Fibroblast of upper back skin (primary cell): ENCODE results near the gene STRADA.

Source experiments
- DNase-seq: peaks from one replicate; pipeline ENCODE4 v3.0.0-alpha.2; 2013

STRADA gene

DNA sequence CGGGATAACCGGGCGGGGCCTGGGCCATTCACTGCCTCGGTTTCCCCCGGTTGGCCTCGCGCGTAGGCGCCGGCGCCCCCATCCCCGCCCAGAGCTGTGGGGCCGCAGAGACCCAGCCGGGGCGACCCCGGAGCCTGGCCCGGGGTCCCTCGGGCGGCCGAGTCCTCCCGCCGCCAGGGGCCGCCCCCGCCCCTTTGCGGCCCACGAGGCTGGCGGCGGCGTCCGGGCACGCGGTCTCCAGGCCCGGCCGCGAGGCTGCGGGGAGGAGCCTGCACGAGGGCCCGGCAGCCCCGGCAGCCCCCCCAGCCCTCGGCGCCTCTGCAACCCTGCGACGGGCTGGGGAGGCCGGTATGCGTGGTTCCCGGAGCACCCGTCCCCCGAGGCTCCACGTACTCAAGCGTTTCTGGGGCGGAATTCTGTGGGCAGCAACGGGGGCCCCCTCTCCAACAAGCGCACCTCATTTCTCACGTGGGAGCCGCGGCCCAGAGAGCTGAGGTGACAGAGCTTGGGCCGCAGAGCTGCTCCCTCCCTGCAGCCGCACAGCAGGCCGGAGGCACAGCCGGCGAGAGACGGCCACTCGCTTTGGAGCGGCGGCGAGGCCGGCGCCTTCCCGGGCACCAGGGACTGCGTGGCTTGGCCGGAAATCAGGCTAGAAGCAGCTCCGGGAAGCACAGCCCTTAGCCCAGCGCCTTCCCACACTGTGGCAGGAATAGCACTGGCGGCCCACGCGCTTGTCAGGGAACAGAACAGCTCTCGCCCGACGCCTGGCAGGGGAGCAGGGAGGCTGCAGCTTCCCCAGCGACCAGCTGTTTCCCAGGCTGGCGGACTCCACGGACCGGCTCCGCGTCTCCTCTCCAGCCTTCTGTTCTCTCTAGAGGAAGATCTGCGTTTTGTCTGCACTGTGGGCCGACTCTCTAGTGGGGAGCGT, 40.8 kb downstream of the STRADA start:
- DNase-seq: peak; percentile 49

DNA sequence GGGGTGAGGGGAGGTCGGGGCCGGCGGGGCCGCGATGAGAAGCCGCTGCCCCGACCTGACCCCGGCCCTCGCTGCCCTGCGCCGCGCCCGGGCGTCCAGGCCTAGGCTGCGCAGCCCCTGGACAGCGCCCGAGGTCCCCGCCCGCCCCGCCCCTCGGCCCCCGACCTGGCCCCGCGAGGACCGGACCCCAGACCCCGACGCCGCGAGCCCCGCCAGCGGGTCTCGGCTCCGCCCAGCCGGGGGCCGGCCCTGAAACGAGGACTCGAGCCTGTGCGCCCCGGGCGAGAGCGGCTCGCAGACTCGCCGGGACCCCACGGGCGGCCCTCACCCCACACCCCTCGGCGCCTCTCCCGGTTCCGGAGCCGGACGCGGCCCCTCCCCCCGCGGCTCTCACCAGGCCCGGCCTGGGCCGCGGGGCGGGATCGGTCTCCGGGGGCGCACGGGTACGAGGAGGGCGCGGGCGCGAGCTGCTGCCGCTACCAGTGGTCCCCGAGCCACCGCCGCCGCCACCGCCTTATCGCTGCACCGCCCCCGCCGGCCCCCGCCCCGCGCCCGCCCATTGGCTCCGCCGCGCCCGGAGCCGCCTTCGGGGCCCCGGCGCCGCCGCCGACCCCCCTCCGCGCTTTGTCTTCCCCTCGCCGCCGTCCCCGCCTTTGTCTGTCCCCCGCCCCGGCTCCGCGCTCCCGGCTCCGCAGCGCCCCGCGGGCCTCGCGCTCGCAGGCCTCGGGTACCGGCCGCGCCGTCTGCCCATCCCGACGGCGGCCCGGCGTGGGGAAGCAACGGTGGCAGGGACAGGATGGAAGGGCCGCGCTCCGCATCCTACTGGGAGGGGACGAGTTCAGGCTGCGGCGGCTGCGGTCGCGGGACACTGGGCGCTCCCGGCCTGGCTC, 41.7 kb downstream of the STRADA start, which contains the start of gene LIMD2:
TSS of gene LIMD2 (minus strand) at position 488 of the 890 bp plus-strand sequence. CDS start 827 bp downstream, outside the sequence.
- peak; percentile 56 for DNase-seq

DNA sequence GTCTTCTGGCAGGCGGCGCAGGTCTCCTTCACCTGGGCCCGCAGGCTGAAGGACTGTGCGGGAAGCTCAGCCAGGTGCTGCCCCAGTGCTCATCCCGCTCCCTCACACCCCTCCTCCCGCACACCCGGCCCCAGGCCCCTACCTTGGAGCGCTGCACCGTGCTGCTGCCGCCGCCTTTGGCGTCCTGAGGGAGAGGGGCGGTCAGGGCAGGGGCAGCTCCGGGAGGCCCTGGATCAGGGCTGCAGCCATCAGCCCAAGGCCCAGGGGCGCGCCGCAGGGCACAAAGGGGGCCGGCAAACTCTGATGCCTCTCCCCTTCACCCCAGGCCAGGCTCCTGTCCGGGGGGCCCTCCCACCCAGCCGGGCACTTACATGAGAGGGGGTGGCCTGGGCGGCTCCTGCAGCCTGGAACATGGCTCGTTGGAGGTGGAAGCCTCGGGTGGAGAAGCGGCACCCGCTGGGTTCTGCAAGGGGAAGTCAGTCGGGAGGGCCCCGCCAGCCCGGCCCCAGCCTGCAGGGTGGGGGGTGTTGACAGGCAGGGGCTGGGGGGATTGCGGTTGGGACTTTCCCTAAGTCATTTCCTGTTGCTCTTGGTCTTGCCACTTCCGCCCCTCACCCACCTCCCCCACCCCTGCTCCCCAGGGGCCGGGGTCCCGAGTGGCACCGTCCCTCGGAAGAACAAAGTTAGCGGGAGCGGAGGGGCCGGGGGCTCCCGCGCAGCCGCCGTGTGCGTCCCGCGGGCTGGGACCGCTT, 42.5 kb downstream of the STRADA start:
- peak; percentile 60 for DNase-seq

DNA sequence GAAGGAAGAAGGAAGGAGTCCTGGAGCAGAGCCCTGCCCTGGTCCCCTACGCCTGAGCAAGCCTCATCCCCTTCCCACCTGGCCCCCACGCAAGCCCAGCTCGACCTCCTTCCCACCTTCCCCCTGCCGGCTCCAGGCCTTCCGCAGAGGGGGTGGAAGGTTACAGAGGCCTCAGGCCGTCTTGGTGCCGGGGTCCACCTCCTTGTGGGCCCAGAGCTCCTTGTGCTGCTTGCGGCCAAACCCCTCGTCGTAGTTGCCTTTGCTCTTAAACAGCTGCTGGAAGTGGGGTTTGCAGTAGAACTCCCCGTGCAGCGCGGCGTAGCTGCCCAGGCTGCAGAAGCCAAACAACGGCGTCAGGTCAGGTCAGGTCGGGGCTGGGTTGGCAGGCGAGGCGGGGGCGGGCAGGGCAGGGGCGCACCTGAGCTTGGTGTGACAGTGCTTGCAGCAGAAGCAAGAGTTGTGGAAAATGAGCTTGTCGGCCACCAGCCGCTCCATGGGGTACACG, 43.2 kb downstream of the STRADA start:
- DNase-seq: no peak

DNA sequence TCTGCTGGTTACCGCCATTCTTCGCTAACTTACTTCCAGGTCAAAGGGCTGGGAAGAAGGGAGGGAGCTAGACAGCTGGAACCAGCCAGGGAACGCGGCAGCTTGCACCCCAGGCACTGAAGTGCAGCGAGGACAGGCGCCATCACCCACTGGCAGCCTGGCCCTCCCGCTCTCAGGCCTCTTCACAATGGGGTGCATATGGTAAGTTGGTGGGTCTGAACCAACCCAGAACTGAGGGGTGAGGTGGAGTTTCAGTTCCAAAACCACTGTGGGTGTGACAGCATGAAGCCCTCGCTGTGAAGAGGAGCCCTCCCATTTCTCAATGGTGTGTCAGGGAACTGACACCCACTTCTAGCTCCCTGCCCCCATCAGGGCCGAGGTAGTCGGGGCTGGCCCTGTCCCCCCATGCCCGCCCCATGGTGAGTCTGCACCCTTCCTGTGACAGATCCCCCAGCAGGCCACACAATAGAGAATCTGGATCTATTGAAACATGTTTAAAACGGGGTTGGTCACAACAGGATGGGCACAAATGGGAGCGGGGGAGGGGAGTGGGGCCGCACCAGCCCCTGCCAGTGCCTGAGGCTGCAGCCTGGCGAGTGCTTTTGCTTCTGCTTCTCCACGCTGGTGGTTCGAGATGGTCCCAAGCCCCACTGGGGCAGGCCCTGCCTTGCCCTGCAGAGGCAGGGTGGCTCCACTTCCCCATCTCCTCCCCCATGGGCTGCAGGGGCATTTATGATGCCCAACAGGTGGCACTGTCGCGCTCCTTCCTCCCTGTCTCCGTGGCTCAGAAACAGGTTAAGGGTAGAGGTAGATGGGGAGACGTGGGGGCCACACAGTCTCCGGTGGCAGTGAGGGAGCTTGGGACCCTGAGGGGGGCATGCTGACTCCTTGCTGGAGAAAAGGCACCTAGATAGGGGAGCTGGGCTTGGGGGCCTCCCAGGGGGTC, 44.0 kb downstream of the STRADA start:
- DNase-seq: peak; percentile 24

DNA sequence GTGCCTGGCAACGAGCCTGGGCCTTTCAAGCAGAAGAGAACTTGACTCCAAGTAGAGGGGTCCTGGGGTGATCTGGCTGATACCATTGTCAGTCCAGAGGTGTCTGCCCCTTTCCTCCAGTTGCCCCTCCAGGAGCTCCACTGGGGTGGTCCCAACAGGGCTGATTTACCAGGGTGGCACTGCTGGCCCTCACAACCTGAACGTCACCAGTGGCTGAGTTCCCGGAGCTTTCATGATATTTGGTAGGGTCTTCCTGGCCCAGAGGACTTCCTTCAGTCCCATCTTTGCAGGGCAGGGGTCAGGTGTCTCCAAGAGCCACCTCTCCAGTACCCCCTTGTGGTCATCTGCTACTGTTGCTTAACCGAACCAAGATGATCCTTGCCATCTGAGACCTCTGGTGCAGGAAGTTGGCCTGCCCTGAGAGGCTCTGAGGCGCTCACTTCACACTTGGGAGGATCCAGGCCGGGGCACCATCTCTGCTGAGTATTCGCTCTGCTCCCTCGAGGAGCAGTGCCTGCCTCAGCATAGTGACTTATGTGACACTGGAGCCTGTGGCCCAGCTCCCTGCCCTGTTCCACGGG, 45.1 kb downstream of the STRADA start:
- DNase-seq: peak; percentile 24

DNA sequence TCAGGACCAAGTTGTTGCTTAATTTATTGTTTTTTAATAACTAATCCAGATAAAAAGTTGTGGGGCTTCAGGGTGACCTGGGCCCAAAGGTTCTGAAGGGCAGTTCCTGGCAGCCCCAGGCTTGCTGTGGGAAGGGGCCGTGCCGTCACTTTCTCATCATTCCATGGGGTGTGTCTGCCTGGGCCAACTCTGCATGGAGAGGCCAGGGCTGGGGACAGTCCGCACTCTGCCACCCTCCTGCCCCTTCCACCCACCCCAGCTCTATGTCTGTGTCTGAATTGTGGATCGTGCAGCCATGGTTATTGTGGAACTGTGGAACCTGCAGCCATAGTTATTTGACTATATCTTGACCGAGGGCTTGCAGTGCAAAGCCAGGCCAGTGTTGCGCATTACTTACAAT, 45.7 kb downstream of the STRADA start:
- no peak for DNase-seq

DNA sequence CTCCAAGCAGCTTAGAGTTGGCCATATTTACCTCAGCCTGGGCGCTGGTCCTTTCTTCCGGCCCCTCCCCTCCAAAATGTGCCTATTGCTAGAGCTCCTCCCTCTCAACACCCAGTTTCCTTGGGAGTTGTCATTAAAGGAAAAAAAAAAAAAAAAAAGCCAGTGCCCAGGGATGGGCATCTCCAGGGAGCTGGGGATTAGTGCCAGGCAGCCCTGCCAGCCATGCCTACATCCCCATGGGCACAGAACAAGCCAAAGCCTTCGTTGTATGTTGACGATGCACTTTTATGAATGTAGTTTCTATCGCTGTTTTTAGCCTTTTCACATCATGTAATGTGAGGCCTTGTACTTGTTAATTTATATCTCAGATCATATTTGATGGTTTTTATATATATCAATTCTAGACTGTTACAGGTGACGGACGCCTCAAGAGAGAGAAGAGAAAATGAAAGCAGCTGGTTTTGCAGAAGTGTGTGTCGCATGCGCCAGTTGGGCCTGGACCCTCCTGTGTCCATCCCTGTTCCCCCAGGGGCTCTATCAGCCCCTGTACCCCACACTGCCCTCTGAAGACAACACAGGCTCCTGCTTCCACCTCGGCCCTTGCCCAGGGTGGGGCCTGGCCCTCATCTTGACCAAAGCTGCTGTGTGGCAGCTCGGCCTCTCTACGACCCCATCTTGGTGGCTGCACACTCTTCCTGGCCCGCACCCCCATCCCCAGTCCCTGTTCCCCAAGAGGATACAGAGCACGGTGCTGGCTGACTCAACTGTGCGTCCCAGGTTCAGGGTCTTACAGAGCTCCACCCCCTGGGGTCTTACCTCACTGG, 46.4 kb downstream of the STRADA start:
- DNase-seq: no peak

DNA sequence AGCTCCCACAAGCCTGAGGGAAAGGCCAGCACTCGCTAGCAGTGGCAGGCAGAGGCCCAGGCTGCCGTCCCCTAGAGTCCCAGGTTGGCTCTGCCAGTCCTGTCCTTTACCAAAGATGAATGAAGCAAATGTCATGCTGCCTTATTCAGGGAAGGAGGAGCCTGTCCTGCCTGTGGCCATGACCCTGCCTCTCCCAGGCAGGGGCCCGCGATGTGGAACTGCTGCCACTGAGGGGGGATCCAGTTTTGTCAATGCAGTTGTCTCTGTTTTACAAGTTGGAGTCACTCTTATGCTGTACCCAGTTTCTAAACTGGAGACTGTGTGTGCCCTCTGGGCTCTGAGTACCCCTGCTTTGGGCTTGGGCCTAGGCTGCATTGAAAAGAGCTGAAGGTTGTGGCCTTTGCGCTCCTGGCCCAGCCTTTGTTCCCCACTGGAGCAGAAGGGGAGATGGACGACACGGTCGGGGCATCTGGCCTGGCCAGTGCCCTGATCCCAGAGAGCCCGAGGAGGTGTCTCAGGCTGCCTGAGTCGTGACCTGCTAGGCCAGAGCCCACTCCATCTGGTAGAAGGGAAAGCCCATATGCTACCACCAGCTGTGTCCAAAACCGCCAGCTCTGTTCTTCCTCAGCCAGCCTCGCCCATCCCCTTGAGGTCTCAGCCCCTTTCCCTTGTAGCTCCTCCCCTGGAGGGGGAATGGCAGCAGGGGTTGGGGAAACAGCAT, 47.2 kb downstream of the STRADA start:
- DNase-seq: no peak

DNA sequence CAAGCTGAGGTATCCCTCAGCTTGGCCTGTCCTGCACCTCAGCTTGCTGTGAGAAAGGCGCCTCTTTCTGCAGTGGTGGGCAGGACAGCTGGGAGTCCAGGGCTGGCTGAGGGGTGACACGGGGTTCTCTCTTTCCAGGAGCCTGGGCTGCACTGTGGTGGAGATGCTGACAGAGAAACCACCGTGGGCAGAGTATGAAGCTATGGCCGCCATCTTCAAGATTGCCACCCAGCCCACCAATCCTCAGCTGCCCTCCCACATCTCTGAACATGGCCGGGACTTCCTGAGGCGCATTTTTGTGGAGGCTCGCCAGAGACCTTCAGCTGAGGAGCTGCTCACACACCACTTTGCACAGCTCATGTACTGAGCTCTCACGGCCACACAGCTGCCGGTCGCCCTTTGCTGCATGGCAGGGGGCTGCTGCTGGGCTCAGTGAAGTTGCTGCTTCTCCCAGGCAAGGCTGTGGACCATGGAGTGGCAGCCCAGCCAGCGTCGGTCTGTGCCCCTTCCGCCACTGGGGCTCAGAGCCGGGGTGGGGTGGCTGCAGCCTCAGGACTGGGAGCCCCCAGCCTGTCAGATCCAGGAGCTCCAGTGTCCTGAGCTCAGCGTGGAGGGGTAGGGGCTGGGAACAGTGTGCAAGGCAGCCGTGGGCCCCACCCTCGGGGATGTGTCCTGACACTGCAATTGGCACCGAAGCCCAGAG, 48.0 kb downstream of the STRADA start:
- DNase-seq: no peak

DNA sequence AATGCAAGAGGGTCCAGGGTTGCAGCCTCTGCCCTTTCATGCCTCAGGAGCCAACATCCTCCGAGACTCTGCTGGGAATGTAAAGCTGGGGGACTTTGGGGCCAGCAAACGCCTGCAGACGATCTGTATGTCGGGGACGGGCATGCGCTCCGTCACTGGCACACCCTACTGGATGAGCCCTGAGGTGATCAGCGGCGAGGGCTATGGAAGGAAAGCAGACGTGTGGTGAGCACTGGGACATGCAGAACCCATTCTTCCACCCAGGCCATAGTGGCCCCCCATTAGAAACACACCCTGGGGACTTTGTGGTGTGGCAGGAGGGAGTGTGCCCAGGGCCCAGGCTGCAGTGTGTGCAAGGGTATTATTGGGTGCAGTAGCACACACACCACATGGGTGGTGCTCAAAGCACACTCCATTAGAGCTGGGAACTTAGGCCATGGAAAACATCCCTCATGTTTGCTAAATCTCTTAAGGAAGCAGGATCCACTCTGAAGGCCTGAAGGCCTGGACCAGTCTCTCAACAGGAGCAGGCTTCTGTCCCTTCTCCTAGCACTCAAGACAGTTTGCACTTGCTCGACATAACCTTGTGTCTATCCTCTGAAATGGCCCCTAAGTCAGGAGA, 49.3 kb downstream of the STRADA start:
- DNase-seq: no peak

DNA sequence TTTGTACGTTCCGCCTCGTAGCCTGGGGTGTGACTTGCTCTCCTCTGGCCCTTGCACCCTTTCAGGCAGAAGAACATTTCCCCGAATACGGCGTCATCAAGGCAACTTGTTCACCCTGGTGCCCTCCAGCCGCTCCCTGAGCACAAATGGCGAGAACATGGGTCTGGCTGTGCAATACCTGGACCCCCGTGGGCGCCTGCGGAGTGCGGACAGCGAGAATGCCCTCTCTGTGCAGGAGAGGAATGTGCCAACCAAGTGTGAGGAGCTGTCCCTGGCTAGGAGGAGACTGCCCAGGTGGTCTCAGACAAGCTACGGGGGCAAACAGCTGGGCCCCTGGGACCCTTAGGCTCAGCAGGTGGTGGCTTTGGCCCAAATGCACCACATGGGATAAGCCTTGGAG, 52.1 kb downstream of the STRADA start:
- no peak for DNase-seq

DNA sequence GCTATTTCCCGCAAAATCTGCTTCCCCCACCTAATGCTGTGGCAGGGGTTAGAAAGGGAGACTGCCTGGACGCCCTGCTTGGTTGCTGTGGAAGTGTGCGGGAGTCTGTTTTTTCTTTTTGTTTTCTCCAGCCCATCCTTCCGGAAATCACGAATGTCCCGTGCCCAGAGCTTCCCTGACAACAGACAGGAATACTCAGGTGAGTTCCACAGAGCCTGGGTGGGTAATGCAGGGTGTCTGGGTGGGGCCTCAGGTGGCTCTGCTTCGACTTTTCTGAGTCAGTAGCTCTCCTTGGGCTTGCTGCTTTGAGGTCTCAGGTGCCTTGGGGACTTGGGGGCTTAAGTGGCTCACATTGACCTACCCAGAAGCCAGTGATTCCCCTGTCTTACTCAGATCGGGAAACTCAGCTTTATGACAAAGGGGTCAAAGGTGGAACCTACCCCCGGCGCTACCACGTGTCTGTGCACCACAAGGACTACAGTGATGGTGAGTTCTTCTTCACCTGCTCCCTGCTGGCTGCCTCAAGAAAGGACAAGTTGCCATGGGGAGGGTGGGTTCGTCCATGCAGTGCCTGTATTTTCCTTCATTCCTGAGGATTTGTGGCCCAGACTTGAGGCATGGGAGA, 53.1 kb downstream of the STRADA start:
- DNase-seq: no peak

DNA sequence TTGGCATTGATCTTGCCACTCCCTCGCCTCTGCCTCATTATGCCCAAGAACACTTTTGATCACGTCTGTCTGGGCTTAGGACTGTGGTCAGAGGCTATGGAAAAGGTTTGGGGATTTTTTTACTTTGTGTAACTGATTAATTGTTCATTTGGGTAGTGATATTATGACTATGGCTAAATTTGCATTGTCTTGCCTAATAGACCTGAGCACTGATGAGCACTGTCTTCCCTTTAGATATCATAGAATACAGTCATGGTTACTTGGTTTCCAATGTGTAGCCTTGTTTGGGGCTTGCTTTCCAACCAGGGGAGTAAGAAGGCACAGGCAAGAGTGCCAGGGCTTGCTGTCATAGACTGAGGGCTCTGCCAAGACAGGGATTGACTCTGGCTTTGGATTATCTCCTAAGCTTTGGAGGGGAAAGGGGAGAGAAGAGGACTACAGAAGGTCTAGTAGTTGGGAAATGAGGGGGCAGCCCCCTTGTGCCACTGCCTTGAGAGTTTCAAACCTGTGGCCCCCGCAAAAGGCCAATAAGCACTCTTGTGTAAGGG, 55.4 kb downstream of the STRADA start:
- no peak for DNase-seq

DNA sequence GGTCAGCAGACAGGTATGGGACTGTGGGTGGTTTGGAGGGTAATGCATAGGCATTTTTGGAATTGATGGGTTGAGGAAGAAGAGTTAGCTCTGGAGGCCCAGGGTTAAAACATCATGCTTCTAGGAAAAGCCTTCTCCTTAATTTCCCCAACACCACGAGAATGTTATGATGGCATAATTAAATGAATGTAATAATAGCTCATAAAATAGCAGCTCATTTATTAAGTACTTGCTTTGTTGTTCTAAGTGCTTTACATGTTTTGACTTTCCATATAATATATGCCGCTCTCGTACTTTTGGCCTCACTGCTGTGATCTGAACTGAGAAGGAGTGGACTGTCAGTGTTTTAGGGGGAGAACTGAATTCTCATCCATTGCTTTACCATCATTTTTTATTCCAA, 56.0 kb downstream of the STRADA start:
- DNase-seq: no peak

DNA sequence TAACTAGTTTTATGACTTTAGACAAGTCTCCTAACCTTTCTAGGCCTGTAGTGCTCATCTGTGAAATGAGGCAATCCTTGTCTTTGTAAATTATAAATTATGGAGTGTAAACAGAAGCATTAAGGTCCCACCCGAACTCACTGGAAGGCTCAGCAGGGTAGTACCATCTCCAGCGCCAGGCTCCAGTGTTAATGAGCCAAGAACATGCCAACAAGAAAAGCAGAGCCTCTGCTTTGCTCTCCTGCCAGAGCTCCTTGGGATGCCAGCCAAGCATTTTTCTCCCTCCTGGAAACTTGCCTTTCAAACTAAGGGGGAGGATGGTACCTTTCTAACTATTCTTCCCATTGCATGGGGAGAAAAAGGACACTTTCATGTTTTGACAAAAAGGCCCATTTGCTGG, 56.6 kb downstream of the STRADA start:
- no peak for DNase-seq

DNA sequence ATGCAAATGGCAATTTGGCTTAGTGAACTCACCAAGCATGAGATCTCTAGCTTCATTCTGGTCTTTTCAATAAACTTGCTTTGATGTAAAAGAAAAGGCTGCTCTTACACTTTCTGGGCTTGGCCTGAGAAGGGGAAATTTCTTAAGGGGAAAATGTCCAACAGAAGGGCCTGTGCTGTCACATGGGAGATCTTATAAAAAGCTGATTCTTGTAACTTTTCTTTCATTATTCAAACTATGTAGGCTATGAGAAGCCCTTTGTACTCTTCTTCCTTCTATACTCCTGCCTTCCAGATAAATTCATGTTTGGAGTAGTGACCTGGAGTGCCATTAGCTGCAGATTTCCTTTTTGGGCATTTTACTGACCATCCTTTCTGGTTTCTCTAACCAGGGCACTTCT, 58.6 kb downstream of the STRADA start:
- DNase-seq: no peak

DNA sequence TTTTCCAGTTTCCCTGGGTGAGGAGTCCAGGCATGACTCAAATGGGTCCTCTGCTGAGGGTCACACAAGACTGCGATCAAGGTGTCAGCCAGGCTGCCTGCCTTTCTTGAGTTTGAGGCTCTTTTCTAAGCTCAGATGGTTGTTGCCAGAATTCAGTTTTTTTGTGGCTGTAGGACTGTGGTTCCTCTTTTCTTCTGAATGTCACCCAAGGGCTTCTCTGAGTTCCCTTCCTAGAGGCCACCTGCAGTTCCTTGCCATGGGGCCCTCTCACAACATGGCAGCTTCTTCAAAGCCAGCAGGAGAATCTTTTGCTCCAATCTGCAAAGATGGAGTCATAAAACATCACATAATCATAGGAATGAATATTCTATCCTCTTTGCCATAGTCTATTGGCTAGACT, 59.2 kb downstream of the STRADA start:
- no peak for DNase-seq
